GM19452 (cell line): ENCODE measurements around the gene NT5C2.

ENCODE experiments used
- ATAC-seq: cut with Tn5 transposase; IDR thresholded peaks from one replicate; pipeline ENCODE4 v1.9.1; 2021; ENCODE audit not compliant: unreplicated experiment

NT5C2 gene

DNA sequence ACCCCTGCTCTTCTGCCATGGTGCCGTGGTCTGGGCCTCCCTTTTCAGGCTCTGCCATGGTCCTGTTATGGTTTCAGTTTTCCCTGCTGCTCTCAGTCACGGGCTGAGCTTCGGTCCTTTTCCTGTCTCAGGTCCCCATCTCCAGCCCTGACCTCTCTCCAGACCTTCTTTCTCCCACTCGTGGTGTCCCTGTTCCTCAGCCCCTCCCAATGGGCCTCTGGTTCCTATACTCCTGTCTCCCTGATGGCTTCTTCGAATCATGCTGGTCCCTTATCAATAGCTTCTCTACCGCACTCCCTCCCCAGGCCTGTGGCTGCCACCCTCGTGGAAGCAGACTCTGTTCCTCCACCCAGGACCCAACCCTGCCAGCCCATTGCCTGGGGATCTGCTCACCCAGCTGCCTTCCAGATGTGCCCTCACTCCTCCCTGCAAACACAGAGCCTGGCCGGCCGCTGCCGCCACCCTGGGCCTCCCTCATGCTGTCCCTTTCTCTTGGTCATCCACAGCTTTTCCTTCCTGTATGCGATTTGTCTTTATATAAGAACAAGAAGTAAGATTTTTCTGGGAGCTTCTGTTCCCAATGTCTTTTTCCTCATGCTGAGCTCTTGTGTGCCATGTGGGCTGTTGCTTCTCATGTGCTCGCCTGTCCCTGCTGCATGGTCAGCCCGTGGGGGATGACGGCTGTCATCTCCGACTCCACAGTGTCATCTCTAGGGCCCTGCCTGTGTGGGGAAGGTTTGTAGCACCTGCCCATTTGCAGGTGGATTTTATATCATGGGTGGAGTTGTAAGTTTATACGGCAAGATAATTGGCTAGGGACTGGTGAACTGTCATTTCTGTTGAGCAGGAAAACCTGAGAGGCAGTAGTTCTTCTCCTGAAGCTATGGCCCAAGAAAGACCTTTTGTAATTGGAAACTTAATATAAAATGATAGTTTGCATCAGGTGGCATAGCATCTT is 126.7 kb downstream of the NT5C2 start:
- ATAC-seq = no peak

DNA sequence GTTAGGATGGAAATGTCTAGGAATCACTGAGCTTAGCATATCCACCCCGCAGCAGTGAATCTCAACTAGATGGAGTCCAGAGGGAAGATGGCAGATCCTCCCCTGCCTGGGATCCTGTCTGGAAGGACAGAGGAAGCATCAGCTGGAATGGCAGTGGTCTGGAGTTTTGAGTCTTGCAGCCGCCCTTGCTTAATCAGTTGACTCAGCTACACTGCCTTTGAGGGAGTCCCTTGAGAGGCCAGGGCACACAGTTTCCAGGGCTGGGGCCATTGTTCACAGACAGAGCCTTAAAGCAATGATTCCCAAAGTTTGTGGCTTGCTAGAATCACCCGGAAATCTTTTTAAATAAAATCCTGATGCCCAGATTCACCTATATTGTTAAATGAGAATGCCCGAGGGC is 128.1 kb downstream of the NT5C2 start:
- ATAC-seq = no peak

DNA sequence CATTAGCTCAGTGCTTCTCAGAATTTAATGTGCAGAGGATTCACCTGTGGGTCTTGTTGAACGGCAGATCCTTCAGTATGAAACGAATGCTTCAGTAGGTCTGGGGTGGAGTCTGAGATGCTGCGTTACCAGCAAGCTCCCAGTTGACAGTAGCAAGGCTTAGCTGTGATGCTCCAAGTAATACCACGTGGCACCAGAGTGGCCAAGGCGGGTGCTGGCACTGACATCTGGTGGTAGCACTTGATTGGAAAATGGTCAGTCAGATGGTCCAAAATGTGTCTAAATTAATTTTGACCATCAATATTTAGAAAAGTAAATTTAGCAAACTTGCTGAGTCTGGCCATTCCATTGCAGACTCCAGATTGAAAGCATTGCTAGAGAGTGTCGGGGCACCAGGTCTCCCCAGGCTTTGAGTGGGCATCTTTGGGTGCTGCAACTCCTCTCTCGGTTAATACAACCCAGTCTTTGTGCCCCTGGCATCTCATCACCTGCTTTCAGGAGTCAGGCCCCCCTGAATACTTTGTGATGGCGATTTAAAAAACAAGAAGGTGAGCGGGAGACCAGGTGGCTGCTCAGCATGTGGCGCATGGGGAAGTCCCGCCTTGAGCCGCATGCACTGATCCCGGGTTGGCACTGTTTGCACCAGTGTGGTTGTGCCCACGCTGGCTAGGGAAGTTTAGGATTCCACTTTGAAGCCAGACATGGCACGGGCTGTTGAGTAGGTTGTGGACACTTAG is 130.1 kb downstream of the NT5C2 start:
- no peak for ATAC-seq

DNA sequence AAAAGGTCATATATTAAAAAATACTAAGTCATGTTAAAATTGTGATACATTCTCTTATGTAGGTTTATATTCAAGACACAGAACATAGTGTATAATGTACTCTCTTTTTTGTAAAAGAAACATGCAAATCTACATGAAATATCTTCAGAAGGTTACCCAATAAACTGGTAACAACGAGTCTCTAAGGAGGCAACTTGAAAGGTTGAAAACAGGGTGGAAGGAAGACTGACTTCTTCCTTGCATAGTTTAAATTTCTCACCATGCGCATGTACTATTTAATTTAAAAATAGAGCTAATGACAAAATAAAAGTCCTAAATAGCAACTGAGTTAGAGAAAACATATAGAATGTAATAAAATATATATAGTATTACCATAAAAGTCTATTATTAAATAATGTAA is 132.5 kb downstream of the NT5C2 start:
- no peak for ATAC-seq

DNA sequence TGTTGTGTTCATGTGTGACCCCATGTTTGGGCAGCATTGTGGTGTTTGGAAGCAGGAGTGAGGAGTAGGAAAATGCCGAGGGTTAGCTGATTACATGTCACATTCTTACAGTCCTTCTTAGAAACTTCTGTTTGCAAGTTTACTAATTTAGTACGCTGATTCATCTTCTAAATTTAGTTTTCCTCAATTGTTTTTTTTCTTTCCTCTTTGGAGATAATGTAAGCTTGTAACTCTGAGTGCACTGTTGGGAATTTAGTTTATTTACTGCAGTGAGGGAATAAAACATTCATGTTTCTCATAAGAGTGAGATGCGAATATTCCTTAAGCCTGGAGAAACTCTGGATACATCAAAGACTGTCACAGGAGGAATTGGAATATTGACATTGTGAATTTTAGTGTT is 135.0 kb downstream of the NT5C2 start:
- no peak for ATAC-seq

DNA sequence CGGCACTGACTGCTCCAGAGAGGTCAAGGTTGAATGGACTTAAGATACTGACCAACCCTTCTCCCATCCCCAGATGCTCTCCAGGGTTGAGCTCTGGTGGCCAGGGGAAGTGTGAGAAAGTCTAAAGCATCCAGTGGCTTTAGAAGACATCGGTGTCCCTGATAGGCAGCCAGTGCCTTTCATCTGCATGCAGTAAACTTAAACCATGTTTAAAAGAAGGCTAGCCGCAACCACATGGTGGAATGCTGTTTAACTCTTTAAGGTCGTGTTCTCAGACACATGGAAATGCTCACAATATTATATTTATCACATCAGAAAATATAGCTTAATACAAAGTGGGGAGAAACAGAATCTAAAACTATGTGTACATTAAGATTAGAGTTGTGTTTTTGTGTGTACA is 138.0 kb downstream of the NT5C2 start:
- no peak for ATAC-seq

DNA sequence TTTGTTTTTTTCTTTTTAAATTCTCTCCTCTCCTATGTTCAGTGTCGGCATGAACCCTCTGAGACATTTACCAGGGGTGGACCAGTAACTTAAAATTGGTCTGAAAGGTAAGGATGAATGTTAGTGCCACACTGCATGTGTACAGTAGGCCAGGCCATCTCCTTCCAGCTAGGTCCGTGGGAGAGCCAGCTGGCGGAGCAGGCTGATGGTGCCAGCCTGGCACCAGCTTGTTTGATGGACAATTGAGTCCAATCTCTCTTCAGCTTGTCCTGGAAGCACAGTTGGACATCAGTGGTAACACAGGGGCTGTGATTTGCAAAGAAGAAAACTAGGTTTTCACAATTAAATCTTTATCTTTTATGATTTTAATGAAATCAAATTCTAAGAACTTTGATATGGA is 138.5 kb downstream of the NT5C2 start:
- ATAC-seq = no peak

DNA sequence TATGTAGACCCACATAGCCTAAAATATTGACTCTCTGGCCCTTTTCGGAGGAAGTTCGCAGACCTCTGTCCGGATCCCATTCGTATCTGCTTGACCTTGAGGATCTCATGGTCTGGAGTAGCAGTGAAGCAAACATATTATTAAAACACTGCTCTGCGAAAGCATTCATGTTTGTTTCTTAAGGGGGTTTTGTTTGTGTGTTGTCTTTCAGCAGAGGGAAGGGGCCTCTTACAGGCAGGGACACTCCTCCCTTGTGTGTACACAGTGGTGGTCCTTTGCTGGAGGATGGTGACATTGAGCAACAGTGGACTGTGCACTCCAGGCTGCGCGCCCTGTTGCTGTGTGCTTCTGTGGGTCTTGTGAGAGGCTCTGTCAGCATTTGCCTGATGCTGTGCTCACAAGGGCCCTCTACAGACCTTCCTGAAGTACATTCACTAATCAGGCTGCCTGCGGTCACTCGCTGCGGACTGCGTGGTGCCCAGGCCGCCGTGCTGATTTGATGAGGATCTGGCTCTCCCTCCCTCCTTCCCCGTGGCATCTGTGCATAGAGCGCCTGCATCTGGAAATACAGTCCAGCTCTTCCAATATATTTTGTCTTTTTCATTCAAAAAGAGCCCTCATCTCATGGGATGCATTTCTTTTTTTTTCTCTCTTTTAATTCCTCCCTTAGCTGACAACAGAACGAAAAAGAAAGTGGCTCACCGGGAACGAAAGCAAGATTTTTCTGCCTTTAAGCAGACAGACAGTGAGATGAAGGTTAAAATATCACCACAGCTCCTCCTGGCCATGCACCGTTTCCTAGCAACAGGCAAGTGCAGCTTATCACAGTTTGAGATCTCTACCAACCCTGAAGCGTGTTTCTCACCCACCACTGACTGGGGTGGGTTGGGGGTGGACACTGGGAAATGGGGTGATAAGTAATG is 139.2 kb downstream of the NT5C2 start:
- peak; percentile 80 for ATAC-seq

DNA sequence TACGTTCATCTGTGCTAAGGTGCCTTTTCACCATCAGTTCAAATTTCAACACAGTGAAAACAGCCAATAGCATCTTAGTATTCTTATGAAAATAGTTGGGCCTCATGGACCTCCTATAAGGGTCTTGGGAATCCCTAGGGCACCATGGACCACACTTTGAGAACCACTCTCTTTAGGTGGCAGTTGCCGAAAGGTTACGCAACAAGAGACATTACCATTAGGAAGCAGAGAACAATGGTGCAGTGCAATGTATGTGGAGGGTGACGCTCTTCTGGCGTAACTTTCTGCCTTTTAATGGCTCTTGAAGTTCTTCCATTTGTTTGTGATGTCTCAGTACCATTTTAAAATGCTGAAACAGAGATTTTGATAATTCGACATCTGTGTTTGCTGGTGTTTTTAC is 143.8 kb downstream of the NT5C2 start:
- no peak for ATAC-seq

DNA sequence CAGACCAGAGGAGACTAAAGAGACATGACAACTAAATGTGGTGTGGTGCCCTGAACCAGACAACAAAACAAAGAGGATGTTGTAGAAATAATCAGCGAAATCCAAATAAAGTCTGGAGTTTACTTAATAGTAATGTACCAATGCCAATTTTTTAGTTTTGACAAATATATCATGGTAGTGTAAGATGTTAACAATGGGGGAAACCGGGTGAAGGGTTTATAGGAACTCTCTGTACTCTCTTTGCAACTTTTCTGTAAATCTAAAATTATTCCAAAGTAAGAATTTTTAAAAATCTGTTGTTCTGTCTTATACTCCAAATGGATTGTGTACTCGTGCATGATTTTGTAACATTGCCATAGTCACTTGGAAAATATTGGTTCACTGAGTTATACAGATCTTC is 145.7 kb downstream of the NT5C2 start:
- no peak for ATAC-seq

DNA sequence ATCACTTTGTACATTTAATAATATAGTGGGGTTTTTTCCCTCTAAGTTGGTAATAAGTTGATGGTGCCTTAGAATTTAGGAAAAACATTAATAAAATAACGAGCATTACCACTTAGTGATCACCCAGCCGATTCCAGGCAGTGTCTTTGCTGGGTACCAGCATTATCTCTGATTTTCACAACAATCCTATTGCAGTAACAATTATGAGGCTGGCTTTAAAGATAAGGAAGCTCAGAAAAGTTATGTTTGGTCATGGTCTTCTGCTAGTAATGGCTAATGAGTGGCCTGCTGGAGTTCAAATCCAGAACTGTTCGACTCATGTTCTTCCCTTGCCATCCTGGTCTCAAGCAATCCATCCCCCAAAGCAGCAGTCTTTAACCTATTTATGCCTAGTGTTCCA is 147.1 kb downstream of the NT5C2 start:
- no peak for ATAC-seq

DNA sequence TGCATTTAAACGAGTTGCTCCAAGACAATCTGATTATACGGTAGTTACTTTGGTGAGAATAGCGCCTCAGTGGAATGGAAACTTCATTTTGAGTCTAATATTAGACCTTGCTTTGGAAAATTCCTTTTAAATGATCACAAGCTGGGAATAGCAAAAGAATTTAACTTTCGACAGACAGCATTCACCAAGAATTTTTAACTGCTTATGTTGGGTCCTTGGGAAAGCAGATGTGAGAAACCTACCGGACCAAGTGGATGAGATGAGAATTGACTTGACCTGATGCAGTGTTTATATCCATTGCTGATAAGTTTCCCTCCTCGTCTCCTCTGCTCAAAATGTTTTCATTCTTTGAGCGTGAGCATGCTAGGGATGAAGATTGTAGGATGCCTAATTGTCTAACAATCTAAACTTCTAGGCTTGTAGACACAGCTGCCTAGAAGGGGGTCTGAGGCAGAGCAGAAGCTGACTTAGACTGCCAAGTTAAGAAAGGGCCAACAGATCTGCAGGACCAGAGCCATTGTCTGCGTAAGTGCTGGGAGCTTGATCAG is 148.1 kb downstream of the NT5C2 start:
- no peak for ATAC-seq

DNA sequence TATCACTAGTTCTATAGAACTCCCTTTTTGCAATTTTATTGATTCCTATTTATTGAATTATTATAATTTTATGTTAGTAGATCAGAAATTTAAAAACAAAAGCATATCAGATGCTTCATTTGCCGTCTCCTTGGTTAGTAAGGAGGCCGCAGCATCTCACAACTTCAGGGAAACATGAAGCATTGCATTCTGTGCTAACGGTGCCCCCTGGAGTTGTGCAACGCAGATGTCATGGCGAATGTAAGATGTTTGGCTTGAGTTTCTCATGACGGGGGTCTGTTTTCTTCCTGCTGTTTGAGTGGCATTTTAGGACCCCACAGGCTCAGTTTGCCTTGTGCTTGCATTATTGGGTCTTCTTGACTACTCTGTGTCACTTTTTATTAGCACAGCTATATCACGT is 150.2 kb downstream of the NT5C2 start:
- ATAC-seq = no peak

DNA sequence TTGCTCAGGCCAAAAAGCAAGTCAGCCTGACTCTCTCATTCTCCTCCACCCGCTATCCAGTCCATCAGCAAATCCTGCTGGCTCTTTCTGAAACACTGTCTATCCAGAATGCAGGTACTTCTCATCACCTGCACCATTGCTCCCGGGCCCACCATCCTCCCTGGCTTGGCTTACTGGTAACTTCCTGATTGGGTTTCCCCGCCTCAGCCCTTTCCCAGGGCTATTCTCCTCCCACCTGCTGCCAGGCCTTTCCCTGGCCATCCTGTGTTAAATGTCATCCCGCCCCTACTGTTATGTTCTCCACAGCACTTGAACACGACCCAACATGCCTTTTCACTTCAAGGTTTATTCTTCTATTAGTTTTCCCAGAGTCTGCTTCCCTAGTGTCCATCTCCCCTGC is 150.9 kb downstream of the NT5C2 start:
- no peak for ATAC-seq

DNA sequence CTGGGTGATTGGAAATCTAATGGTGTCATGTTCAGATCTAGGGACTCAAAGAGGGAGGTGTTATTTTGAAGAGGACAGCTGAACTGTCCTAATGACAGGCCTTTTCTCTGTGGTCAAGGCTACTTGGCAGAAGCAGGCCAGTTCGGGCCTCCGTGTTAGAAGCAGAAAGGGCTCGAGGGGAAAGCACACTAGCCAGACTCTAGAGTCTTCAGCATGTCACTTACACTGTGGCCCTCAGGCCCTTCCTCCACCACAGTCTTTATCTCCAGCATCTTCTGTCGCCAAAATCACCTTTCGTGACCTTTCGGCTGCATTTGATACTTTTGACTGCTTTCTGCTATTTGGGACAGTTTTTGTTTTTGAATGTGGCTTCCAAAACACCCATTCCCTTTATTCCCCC is 151.7 kb downstream of the NT5C2 start:
- ATAC-seq = no peak

DNA sequence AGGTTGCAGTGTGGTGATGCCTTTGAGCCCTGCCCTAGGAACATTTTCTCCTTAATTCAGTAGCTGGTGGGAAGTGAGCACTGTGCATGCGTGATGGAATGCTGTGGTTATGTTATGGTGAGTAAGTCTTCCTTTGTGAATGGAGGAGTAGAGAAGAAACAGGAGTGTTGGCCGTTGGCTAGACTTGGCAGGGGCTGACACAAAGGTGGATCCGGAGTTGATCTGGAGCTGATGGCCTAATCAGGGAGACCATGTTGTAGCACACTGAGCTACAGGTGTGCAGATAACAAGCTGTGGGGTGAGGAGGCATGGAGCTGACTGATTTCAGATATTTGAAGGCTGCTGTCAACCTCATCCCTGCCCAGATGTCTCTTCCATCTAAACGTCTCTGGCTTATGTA is 152.7 kb downstream of the NT5C2 start:
- no peak for ATAC-seq

DNA sequence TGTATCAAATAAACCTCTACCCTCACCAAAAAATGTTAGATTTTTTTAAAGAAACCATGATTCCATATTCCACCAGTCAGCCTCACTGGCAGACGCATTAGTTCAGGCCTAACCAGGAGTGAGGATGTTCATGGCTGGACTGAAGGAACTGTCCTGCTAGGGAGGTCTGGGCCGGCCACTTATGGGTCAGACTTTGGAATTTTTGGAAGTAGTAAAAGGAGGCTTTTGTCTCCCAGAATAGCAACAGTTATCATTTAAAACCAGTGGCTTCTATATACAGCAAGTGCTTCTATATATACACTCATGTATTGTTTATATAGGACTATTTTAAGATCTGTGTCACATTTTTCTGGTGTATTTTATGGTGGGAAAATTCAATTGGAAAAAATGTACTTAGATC is 154.5 kb downstream of the NT5C2 start:
- no peak for ATAC-seq
